Measurements from ENCODE around the gene ARHGDIA.

DNA sequence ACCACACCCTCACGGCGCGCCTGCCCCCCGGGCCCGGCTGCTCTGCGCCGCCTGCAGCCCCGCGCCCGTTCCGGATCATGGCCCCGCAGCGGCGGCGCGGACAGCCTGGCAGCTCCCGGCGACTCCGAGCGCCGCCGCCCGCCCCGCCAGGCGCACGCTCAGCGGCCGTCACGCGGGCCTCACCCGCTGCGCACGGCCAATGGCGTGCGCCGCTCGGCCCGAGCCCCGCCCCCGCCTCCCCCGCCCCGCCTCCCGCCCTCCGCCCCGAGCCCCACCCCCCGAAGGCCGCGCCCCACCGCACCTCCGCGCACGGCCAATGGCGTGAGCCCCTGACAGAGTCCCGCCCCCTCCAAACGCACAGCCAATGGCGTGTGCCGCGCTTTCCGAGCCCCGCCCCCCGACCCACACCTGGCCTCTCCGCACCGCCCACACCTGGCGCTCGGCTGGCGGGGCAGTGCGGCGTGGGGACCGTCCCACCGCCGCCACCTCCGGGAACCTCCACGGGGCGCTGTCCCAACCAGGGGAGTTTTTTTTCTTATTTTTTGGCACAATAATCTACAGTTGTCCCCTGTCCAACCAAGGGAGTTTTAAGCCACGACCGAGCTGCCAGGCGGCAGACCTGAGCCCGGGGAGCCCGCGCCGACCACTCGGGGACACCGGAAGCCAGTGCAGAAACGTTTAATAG lies 40.3 kb upstream of the ARHGDIA start, which contains the start of gene PCYT2:
- TF ChIP-seq EZH2 (IDR thresholded peaks at IDR 0.05; ENCODE audit: borderline replicate concordance) (no peak), EZH2phosphoT487 (IDR thresholded peaks at IDR 0.05; ENCODE audit: low read depth, severe bottlenecking, unreplicated experiment) (no peak)
- TF ChIP-seq, protein P1, sequence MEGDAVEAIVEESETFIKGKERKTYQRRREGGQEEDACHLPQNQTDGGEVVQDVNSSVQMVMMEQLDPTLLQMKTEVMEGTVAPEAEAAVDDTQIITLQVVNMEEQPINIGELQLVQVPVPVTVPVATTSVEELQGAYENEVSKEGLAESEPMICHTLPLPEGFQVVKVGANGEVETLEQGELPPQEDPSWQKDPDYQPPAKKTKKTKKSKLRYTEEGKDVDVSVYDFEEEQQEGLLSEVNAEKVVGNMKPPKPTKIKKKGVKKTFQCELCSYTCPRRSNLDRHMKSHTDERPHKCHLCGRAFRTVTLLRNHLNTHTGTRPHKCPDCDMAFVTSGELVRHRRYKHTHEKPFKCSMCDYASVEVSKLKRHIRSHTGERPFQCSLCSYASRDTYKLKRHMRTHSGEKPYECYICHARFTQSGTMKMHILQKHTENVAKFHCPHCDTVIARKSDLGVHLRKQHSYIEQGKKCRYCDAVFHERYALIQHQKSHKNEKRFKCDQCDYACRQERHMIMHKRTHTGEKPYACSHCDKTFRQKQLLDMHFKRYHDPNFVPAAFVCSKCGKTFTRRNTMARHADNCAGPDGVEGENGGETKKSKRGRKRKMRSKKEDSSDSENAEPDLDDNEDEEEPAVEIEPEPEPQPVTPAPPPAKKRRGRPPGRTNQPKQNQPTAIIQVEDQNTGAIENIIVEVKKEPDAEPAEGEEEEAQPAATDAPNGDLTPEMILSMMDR (IDR thresholded peaks at IDR 0.05; ENCODE audit: poor library complexity), result peak; percentile 22

Data from hepatocyte (in vitro differentiated cells).